PC-9 (cell line): ENCODE measurements around the gene JTB.
"Not testable (repeated sequence)": the region's sequence is repeated elsewhere in the genome, so short reads cannot be mapped to it uniquely, and the experiment has no call there.

Experiments used
- EZH2 ChIP-seq: fragments of 200-600 bp; sonication (generic); IDR thresholded peaks from 2 replicates; pipeline ENCODE4 v1.8.0; 2017; ENCODE audit warnings: antibody characterized with exemption, low read depth
- TF ChIP-seq, protein P1 (sequence below): fragments of 200-600 bp; sonication (generic); conservative IDR thresholded peaks from 2 replicates; pipeline ENCODE4 v1.6.1; 2017; ENCODE audit warnings: mixed run types, antibody characterized with exemption, mild to moderate bottlenecking, moderate library complexity

DNA sequence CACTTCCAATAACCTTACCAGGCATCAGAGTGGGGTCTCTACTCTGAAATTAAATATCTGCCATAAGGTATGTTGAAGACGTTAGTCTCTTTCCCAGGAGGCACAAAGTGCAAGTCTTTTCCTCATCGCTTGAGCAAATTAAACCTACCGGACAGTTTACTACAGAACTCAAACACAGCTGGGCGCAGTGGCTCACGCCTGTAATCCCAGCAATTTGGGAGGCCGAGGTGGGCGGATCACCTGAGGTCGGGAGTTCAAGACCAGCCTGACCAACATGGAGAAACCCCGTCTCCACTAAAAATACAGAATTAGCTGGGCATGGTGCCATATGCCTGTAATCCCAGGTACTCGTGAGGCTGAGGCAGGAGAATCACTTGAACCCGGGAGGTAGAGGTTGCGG is 1.6 kb upstream of the JTB start:
- TF ChIP-seq, protein P1, sequence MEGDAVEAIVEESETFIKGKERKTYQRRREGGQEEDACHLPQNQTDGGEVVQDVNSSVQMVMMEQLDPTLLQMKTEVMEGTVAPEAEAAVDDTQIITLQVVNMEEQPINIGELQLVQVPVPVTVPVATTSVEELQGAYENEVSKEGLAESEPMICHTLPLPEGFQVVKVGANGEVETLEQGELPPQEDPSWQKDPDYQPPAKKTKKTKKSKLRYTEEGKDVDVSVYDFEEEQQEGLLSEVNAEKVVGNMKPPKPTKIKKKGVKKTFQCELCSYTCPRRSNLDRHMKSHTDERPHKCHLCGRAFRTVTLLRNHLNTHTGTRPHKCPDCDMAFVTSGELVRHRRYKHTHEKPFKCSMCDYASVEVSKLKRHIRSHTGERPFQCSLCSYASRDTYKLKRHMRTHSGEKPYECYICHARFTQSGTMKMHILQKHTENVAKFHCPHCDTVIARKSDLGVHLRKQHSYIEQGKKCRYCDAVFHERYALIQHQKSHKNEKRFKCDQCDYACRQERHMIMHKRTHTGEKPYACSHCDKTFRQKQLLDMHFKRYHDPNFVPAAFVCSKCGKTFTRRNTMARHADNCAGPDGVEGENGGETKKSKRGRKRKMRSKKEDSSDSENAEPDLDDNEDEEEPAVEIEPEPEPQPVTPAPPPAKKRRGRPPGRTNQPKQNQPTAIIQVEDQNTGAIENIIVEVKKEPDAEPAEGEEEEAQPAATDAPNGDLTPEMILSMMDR, result not testable (repeated sequence)
- TF ChIP-seq EZH2, result not testable (repeated sequence)
